Measurements from ENCODE around the gene FAM83C. TPM values are rescaled to one million over a fixed set of nuclear protein-coding genes. Genes with fewer than 3 reads are reported as not detected.
A peak's percentile ranks its signal among the peaks of the same experiment; 100 is the strongest.

FAM83C gene
- total and polyA plus RNA-seq, 2 donors (not counting 1 experiment from before 2014, with no cell fraction given): 0.02 TPM; not detected in 1

DNA sequence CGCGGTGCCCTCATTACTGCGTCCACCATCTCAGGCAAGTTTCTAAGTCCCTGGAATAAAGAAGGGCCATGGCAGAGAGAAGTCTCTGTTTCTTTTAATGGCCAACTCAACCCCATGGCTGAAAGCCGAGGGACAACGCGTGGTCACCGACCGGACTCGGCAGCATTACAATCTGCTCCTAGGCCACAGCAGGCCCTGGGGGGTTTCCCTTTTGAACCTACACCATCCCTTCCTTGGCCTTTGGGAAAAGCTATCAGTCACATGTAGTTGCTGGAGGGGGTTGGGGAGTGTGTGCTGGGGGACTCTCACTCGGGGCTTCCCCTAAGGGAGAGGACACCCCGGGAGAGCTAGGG is 11.1 kb upstream of the FAM83C start:
- H3K4me1 ChIP-seq (ENCODE audit: control insufficient read depth, extremely low read depth, insufficient read depth, low read length): peaks cover 49% of the 10 kb centered on the region
- H3K9ac ChIP-seq (ENCODE audit: insufficient read depth, low read length): no peak overlapping the region
- TF ChIP-seq EZH2 (IDR thresholded peaks at IDR 0.05; ENCODE audit: low read length, missing control alignments): no peak
- TF ChIP-seq, protein P1, sequence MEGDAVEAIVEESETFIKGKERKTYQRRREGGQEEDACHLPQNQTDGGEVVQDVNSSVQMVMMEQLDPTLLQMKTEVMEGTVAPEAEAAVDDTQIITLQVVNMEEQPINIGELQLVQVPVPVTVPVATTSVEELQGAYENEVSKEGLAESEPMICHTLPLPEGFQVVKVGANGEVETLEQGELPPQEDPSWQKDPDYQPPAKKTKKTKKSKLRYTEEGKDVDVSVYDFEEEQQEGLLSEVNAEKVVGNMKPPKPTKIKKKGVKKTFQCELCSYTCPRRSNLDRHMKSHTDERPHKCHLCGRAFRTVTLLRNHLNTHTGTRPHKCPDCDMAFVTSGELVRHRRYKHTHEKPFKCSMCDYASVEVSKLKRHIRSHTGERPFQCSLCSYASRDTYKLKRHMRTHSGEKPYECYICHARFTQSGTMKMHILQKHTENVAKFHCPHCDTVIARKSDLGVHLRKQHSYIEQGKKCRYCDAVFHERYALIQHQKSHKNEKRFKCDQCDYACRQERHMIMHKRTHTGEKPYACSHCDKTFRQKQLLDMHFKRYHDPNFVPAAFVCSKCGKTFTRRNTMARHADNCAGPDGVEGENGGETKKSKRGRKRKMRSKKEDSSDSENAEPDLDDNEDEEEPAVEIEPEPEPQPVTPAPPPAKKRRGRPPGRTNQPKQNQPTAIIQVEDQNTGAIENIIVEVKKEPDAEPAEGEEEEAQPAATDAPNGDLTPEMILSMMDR (conservative IDR thresholded peaks at IDR 0.05 in 1 of 2, IDR thresholded peaks at IDR 0.05 in 1 of 2; ENCODE audit: low read depth in 1 of 2, low read length in 2 of 2): no peak
- H3K4me3 ChIP-seq (replicated peaks in 1 of 4; ENCODE audit: control extremely low read depth in 1 of 4, insufficient read depth in 1 of 4, low read depth in 3 of 4, low read length in 4 of 4): no peak overlapping the region
- no peaks in the 10 kb centered on the region for H4K20me1 ChIP-seq (ENCODE audit: control insufficient read depth, extremely low read depth, insufficient read depth, low read length)
- peak overlapping the region; percentile 48 for H3K27ac ChIP-seq (ENCODE audit: insufficient read depth, low read length)
- no peak overlapping the region for H3K4me2 ChIP-seq (ENCODE audit: extremely low read depth, insufficient read depth, low read length)
- no peak for DNase-seq (ENCODE audit: low read depth in 2 of 2)
- H3K27me3 ChIP-seq (ENCODE audit: control insufficient read depth, insufficient read depth, low read length): no peaks in the 10 kb centered on the region
- H3K9me3 ChIP-seq (ENCODE audit: control insufficient read depth, insufficient read depth, low read depth, low read length): no peaks in the 10 kb centered on the region
- H3K36me3 ChIP-seq (ENCODE audit: control insufficient read depth, insufficient read depth, low read length): no peaks in the 10 kb centered on the region
- no peak overlapping the region for H2AFZ ChIP-seq (ENCODE audit: low read length)
- no peaks in the 10 kb centered on the region for H3K79me2 ChIP-seq (ENCODE audit: control insufficient read depth, insufficient read depth, low read length)

DNA sequence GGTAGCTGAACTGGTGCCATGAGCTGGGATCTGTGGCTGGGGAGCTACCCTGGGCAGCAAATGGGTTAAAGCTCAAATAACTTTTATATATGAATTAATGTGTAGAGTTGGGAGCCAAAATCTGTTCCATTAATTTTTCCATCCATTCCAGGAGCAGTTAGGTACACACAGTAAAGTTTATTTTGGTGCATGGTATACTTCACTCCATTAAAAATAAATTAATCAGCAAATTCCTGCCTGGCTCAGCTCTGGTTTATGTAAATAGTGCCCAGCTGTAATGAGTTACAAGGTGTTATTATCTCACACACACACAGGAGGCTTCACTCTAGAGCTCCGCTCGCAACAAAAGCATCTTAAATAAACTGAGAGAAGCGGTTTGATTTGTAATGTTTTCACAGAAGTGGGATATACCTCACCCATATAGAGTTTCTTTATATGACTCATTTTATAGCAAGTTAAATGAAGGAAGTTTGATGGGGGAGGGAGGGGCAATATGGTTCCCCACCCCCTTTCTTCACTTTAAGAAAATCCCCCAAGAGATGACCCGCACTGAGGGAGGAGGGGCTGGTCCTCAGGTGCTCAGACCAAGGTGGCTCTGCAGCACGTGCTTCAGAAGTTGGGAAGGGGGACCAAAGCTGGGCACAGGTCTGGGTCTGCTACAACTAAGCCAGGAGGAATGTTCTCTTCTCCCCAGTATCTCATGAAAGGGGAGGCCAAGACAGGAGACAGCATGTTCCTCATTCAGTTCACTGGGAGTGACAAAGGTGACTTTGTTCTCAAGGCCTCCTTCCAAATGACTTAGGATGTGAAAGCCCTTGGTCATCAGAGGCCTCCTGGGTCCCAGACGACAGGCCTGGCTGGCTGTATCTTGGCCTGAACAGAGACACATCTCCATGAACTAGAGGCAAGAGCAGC is 10.5 kb upstream of the FAM83C start:
- Histone ChIP-seq H3K4me3 (replicated peaks in 1 of 4; ENCODE audit: control extremely low read depth in 1 of 4, insufficient read depth in 1 of 4, low read depth in 3 of 4, low read length in 4 of 4) (no peak overlapping the region), H3K9me3 (ENCODE audit: control insufficient read depth, insufficient read depth, low read depth, low read length) (no peaks in the 10 kb centered on the region), H3K9ac (ENCODE audit: insufficient read depth, low read length) (no peak overlapping the region), H3K36me3 (ENCODE audit: control insufficient read depth, insufficient read depth, low read length) (no peaks in the 10 kb centered on the region), H3K4me2 (ENCODE audit: extremely low read depth, insufficient read depth, low read length) (no peak overlapping the region), H2AFZ (ENCODE audit: low read length) (no peak overlapping the region), H3K4me1 (ENCODE audit: control insufficient read depth, extremely low read depth, insufficient read depth, low read length) (peaks cover 42% of the 10 kb centered on the region), H4K20me1 (ENCODE audit: control insufficient read depth, extremely low read depth, insufficient read depth, low read length) (no peaks in the 10 kb centered on the region), H3K27me3 (ENCODE audit: control insufficient read depth, insufficient read depth, low read length) (no peaks in the 10 kb centered on the region), H3K27ac (ENCODE audit: insufficient read depth, low read length) (peak overlapping the region; percentile 48), H3K79me2 (ENCODE audit: control insufficient read depth, insufficient read depth, low read length) (no peaks in the 10 kb centered on the region)
- no peak for TF ChIP-seq EZH2 (IDR thresholded peaks at IDR 0.05; ENCODE audit: low read length, missing control alignments)
- TF ChIP-seq, protein P1 (conservative IDR thresholded peaks at IDR 0.05 in 1 of 2, IDR thresholded peaks at IDR 0.05 in 1 of 2; ENCODE audit: low read depth in 1 of 2, low read length in 2 of 2): no peak
- peak; percentile 67 to 85 for DNase-seq (ENCODE audit: low read depth in 2 of 2)

DNA sequence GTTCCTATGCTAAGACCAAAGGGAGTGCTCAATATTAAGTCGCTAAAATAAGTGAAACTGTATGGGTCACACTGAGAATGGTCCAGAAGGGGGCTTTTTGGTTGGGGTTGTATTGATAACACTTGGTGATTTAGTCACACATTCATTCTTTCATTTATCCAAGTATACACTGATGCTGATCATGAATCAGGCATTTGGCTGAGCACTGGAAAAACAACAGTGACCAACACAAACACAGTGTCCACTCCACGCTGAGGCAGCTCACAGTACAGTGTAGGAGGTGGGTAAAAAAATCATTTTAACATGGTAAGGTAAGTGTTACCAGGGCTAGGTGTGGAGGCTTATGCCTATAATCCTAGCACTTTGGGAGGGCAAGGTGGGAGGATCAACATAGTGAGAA is 9.2 kb upstream of the FAM83C start:
- H3K27ac ChIP-seq (ENCODE audit: insufficient read depth, low read length): no peak overlapping the region
- no peak overlapping the region for H2AFZ ChIP-seq (ENCODE audit: low read length)
- no peak overlapping the region for H3K4me3 ChIP-seq (replicated peaks in 1 of 4; ENCODE audit: control extremely low read depth in 1 of 4, insufficient read depth in 1 of 4, low read depth in 3 of 4, low read length in 4 of 4)
- peaks cover 30% of the 10 kb centered on the region for H3K4me1 ChIP-seq (ENCODE audit: control insufficient read depth, extremely low read depth, insufficient read depth, low read length)
- H3K27me3 ChIP-seq (ENCODE audit: control insufficient read depth, insufficient read depth, low read length): no peaks in the 10 kb centered on the region
- TF ChIP-seq, protein P1 (conservative IDR thresholded peaks at IDR 0.05 in 1 of 2, IDR thresholded peaks at IDR 0.05 in 1 of 2; ENCODE audit: low read depth in 1 of 2, low read length in 2 of 2): no peak
- no peak for TF ChIP-seq EZH2 (IDR thresholded peaks at IDR 0.05; ENCODE audit: low read length, missing control alignments)
- no peaks in the 10 kb centered on the region for H3K9me3 ChIP-seq (ENCODE audit: control insufficient read depth, insufficient read depth, low read depth, low read length)
- H4K20me1 ChIP-seq (ENCODE audit: control insufficient read depth, extremely low read depth, insufficient read depth, low read length): no peaks in the 10 kb centered on the region
- peak in 1 of 2 donors; percentile 41 for DNase-seq (ENCODE audit: low read depth in 2 of 2)
- no peaks in the 10 kb centered on the region for H3K79me2 ChIP-seq (ENCODE audit: control insufficient read depth, insufficient read depth, low read length)
- no peak overlapping the region for H3K9ac ChIP-seq (ENCODE audit: insufficient read depth, low read length)
- no peaks in the 10 kb centered on the region for H3K36me3 ChIP-seq (ENCODE audit: control insufficient read depth, insufficient read depth, low read length)
- no peak overlapping the region for H3K4me2 ChIP-seq (ENCODE audit: extremely low read depth, insufficient read depth, low read length)

Measured in fibroblast of lung (primary cell).